ENCODE data around the gene FAM227A. TPM values are rescaled to one million over a fixed set of nuclear protein-coding genes. Genes with fewer than 3 reads are reported as not detected.
A peak's percentile ranks its signal among the peaks of the same experiment; 100 is the strongest.

FAM227A gene
- total and polyA plus RNA-seq, 2 donors from 2014 or later = 0.80 to 3.4 TPM

- no peak overlapping the region for H3K4me3 ChIP-seq (ENCODE audit: low read length in 3 of 3)
- FAIRE-seq (no peak), DNase-seq (no peak)
- H3K36me3 ChIP-seq (ENCODE audit: control insufficient read depth in 2 of 3, insufficient read depth in 3 of 3, low read length in 3 of 3) = no peaks in the 10 kb centered on the region
- H3K27me3 ChIP-seq (ENCODE audit: control insufficient read depth, insufficient read depth, low read length) = no peaks in the 10 kb centered on the region
- intact Hi-C loops (cut with DNase I) = no loop called here
- H3K9ac ChIP-seq (ENCODE audit: low read length in 3 of 3) = no peak overlapping the region
- H3K27ac ChIP-seq (ENCODE audit: low read depth in 2 of 2, low read length in 2 of 2) = peak overlapping the region; percentile 32 to 50
- H3K9me3 ChIP-seq (ENCODE audit: control insufficient read depth in 2 of 3, insufficient read depth in 1 of 3, low read length in 3 of 3) = no peaks in the 10 kb centered on the region
- TF ChIP-seq, protein P1, sequence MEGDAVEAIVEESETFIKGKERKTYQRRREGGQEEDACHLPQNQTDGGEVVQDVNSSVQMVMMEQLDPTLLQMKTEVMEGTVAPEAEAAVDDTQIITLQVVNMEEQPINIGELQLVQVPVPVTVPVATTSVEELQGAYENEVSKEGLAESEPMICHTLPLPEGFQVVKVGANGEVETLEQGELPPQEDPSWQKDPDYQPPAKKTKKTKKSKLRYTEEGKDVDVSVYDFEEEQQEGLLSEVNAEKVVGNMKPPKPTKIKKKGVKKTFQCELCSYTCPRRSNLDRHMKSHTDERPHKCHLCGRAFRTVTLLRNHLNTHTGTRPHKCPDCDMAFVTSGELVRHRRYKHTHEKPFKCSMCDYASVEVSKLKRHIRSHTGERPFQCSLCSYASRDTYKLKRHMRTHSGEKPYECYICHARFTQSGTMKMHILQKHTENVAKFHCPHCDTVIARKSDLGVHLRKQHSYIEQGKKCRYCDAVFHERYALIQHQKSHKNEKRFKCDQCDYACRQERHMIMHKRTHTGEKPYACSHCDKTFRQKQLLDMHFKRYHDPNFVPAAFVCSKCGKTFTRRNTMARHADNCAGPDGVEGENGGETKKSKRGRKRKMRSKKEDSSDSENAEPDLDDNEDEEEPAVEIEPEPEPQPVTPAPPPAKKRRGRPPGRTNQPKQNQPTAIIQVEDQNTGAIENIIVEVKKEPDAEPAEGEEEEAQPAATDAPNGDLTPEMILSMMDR (IDR thresholded peaks at IDR 0.05; ENCODE audit: borderline replicate concordance, extremely low read depth, insufficient read depth) = no peak
- H3K4me1 ChIP-seq (ENCODE audit: control insufficient read depth in 2 of 3, insufficient read depth in 2 of 3, low read depth in 1 of 3, low read length in 3 of 3) = peaks cover 6 to 33% (median 28%) of the 10 kb centered on the region in 3 donors
These were observed 40.6 kb upstream of the FAM227A start for GRCh38 chr22:38696606-38697424.

DNA sequence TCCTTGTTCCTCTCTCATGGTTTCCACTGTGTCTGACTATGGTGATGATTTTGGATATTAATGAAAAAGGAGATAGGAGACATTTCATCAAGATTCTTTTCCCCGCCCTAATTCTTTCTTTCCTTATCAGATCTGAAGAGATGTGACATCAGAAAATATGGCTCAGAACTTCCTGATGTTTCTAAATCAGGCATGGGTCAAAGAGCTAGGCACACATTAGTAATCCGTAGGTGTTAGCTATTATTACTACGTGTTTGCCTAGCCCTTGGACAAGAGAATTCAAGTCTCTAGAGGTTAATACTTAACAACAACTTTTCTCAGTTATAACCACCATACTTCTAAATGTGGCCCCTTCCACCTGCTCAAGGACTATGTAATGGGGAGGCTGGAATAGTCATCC, 38.7 kb upstream of the FAM227A start:
- Histone ChIP-seq H3K27me3 (ENCODE audit: control insufficient read depth, insufficient read depth, low read length) (no peaks in the 10 kb centered on the region), H3K9me3 (ENCODE audit: control insufficient read depth in 2 of 3, insufficient read depth in 1 of 3, low read length in 3 of 3) (no peaks in the 10 kb centered on the region), H3K9ac (ENCODE audit: low read length in 3 of 3) (no peak overlapping the region), H3K4me1 (ENCODE audit: control insufficient read depth in 2 of 3, insufficient read depth in 2 of 3, low read depth in 1 of 3, low read length in 3 of 3) (peaks cover 3 to 28% (median 27%) of the 10 kb centered on the region in 3 donors), H3K27ac (ENCODE audit: low read depth in 2 of 2, low read length in 2 of 2) (no peak overlapping the region), H3K36me3 (ENCODE audit: control insufficient read depth in 2 of 3, insufficient read depth in 3 of 3, low read length in 3 of 3) (no peaks in the 10 kb centered on the region), H3K4me3 (ENCODE audit: low read length in 3 of 3) (no peak overlapping the region)
- FAIRE-seq (no peak), DNase-seq (no peak)
- intact Hi-C loops (cut with DNase I) = no loop called here
- TF ChIP-seq, protein P1 (IDR thresholded peaks at IDR 0.05; ENCODE audit: borderline replicate concordance, extremely low read depth, insufficient read depth) = no peak

DNA sequence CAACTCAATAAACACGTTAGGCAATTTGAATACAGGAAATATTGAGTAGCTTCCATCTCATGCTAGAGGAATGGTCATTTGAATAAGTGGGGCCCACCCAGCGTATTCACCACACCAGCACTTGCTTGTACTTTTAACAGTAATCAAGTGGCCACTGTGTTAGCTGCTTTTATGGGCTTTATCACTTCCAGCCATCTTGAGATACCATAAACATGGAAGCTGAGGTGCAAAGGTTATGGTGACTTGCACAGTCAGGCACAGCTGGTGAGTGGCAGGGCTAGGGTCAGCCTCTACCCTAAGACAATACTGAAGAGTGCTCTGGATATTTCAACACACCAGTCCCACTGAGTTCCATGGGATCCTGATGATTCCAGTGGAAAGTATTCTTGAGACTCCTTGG, 37.9 kb upstream of the FAM227A start:
- FAIRE-seq = no peak
- peaks cover 0 to 2% (median under 1%) of the 10 kb centered on the region in 3 donors for H3K36me3 ChIP-seq (ENCODE audit: control insufficient read depth in 2 of 3, insufficient read depth in 3 of 3, low read length in 3 of 3)
- H3K9me3 ChIP-seq (ENCODE audit: control insufficient read depth in 2 of 3, insufficient read depth in 1 of 3, low read length in 3 of 3) = no peaks in the 10 kb centered on the region
- no peak overlapping the region for H3K27ac ChIP-seq (ENCODE audit: low read depth in 2 of 2, low read length in 2 of 2)
- intact Hi-C loops (cut with DNase I) = no loop called here
- no peak for DNase-seq
- no peak overlapping the region for H3K9ac ChIP-seq (ENCODE audit: low read length in 3 of 3)
- TF ChIP-seq, protein P1 (IDR thresholded peaks at IDR 0.05; ENCODE audit: borderline replicate concordance, extremely low read depth, insufficient read depth) = no peak
- H3K4me3 ChIP-seq (ENCODE audit: low read length in 3 of 3) = no peak overlapping the region
- no peaks in the 10 kb centered on the region for H3K27me3 ChIP-seq (ENCODE audit: control insufficient read depth, insufficient read depth, low read length)
- H3K4me1 ChIP-seq (ENCODE audit: control insufficient read depth in 2 of 3, insufficient read depth in 2 of 3, low read depth in 1 of 3, low read length in 3 of 3) = peaks cover 1 to 19% (median 19%) of the 10 kb centered on the region in 3 donors

All from kidney (tissue), 14 donors.